PFSK-1 (cell line): ENCODE measurements around the gene IL1RAP.

Experiments
- FOXP2 ChIP-seq: optimal IDR thresholded peaks from 2 replicates; pipeline ENCODE3; 2011; ENCODE audit warnings: borderline replicate concordance, control low read depth, inconsistent platforms; ENCODE audit not compliant: insufficient read depth; ENCODE audit errors: extremely low read length, extremely low read depth
- POLR2AphosphoS5 ChIP-seq: IDR thresholded peaks from 2 replicates; pipeline ENCODE4 v1.6.1; 2012; ENCODE audit warnings: low read depth, mild to moderate bottlenecking, control low read depth, low read length, moderate library complexity
- SIN3A ChIP-seq: IDR thresholded peaks from 2 replicates; pipeline ENCODE4 v1.6.1; 2012; ENCODE audit warnings: mild to moderate bottlenecking, low read length, moderate library complexity, borderline replicate concordance; ENCODE audit not compliant: insufficient read depth
- TAF1 ChIP-seq: IDR thresholded peaks from 2 replicates; pipeline ENCODE4 v1.6.1; 2012; ENCODE audit warnings: low read length, control low read depth, borderline replicate concordance; ENCODE audit not compliant: insufficient read depth
- TF ChIP-seq, protein P1 (sequence below), 2 experiments: IDR thresholded peaks; 2 replicates each; pipeline versions ENCODE4 v1.6.1 to v1.8.0; 2011 to 2012; ENCODE audit warnings: low read depth in 2 of 2, low read length in 2 of 2, control low read depth in 1 of 2, inconsistent platforms in 1 of 2, mild to moderate bottlenecking in 1 of 2, moderate library complexity in 1 of 2; ENCODE audit not compliant: insufficient read depth in 1 of 2

GRCh38 chr3:190552969-190553759, 39.3 kb downstream of the IL1RAP start:
- TF ChIP-seq SIN3A (no peak), POLR2AphosphoS5 (no peak), FOXP2 (no peak), TAF1 (no peak)
- TF ChIP-seq, protein P1, sequence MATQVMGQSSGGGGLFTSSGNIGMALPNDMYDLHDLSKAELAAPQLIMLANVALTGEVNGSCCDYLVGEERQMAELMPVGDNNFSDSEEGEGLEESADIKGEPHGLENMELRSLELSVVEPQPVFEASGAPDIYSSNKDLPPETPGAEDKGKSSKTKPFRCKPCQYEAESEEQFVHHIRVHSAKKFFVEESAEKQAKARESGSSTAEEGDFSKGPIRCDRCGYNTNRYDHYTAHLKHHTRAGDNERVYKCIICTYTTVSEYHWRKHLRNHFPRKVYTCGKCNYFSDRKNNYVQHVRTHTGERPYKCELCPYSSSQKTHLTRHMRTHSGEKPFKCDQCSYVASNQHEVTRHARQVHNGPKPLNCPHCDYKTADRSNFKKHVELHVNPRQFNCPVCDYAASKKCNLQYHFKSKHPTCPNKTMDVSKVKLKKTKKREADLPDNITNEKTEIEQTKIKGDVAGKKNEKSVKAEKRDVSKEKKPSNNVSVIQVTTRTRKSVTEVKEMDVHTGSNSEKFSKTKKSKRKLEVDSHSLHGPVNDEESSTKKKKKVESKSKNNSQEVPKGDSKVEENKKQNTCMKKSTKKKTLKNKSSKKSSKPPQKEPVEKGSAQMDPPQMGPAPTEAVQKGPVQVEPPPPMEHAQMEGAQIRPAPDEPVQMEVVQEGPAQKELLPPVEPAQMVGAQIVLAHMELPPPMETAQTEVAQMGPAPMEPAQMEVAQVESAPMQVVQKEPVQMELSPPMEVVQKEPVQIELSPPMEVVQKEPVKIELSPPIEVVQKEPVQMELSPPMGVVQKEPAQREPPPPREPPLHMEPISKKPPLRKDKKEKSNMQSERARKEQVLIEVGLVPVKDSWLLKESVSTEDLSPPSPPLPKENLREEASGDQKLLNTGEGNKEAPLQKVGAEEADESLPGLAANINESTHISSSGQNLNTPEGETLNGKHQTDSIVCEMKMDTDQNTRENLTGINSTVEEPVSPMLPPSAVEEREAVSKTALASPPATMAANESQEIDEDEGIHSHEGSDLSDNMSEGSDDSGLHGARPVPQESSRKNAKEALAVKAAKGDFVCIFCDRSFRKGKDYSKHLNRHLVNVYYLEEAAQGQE (IDR thresholded peaks at IDR 0.05; ENCODE audit: insufficient read depth in 1 of 2, low read depth in 2 of 2, low read length in 2 of 2): no peak
